ENCODE data around the gene HAPSTR1. TPM values are rescaled to one million over a fixed set of nuclear protein-coding genes. Genes with fewer than 3 reads are reported as not detected.

HAPSTR1 gene
- total RNA-seq, 1 experiment from 2014 or later = 24.4 TPM

- Histone ChIP-seq H3K9me2 (replicated peaks; ENCODE audit: low read length) (no peaks in the 10 kb centered on the region), H3K36me3 (ENCODE audit: low read depth, low read length) (no peaks in the 10 kb centered on the region), H3K79me2 (ENCODE audit: low read length) (no peaks in the 10 kb centered on the region), H2AFZ (ENCODE audit: low read length) (no peak overlapping the region), H3K27me3 (ENCODE audit: low read length) (no peaks in the 10 kb centered on the region), H3K9ac (ENCODE audit: low read length) (peak overlapping the region; percentile 37; the same call in 1 of the 2 replicates), H3K9me3 (ENCODE audit: low read length) (no peaks in the 10 kb centered on the region), H3K4me3 (ENCODE audit: low read length) (peak overlapping the region; percentile 19; the same call in 1 of the 2 replicates), H3K4me2 (ENCODE audit: low read length) (peak overlapping the region; percentile 66), H3F3A (ENCODE audit: low read length, unreplicated experiment) (peaks cover 4% of the 10 kb centered on the region), H4K20me1 (ENCODE audit: low read length) (no peaks in the 10 kb centered on the region), H3K27ac (ENCODE audit: low read length) (peak overlapping the region; percentile 84), H3K4me1 (ENCODE audit: insufficient read depth, low read length) (peaks cover 14% of the 10 kb centered on the region)
- peak; percentile 97 for DNase-seq
- intact Hi-C loops (cut with micrococcal nuclease) = loop anchor here (5.0 kb wide), 1 partner anchor 40 kb away; no protein-coding TSS in a partner anchor
- ChIA-PET CTCF (interaction anchor here (0.5 to 1.1 kb wide), 5 partner anchors 15 to 1690 kb away, joined by 3 to 11 read pairs (median 4); partner anchors contain the start of gene HAPSTR1), POLR2A (ENCODE audit: unreplicated experiment) (interaction anchor here (0.7 kb wide), 1 partner anchor 24 kb away, joined by 3 read pairs; no protein-coding TSS in a partner anchor)
- BruUV-seq (replicated peaks) = no TSS peak
- TF ChIP-seq EZH2phosphoT487 (IDR thresholded peaks at IDR 0.05; ENCODE audit: borderline replicate concordance, low read length) (no peak), EZH2 (IDR thresholded peaks at IDR 0.05; ENCODE audit: low read length, unreplicated experiment) (no peak)
- TF ChIP-seq, protein P1, sequence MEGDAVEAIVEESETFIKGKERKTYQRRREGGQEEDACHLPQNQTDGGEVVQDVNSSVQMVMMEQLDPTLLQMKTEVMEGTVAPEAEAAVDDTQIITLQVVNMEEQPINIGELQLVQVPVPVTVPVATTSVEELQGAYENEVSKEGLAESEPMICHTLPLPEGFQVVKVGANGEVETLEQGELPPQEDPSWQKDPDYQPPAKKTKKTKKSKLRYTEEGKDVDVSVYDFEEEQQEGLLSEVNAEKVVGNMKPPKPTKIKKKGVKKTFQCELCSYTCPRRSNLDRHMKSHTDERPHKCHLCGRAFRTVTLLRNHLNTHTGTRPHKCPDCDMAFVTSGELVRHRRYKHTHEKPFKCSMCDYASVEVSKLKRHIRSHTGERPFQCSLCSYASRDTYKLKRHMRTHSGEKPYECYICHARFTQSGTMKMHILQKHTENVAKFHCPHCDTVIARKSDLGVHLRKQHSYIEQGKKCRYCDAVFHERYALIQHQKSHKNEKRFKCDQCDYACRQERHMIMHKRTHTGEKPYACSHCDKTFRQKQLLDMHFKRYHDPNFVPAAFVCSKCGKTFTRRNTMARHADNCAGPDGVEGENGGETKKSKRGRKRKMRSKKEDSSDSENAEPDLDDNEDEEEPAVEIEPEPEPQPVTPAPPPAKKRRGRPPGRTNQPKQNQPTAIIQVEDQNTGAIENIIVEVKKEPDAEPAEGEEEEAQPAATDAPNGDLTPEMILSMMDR (conservative IDR thresholded peaks at IDR 0.05; ENCODE audit: low read depth, low read length) = no peak
- ATAC-seq = peak; percentile 98
Observed at GRCh38 chr16:9047689-9048301, 43.6 kb upstream of the HAPSTR1 start.

- Histone ChIP-seq H3K4me3 (ENCODE audit: low read length) (peak overlapping the region; percentile 19; the same call in 1 of the 2 replicates), H3K9me2 (replicated peaks; ENCODE audit: low read length) (no peaks in the 10 kb centered on the region), H2AFZ (ENCODE audit: low read length) (no peak overlapping the region), H4K20me1 (ENCODE audit: low read length) (no peaks in the 10 kb centered on the region), H3K79me2 (ENCODE audit: low read length) (no peaks in the 10 kb centered on the region), H3F3A (ENCODE audit: low read length, unreplicated experiment) (peaks cover 4% of the 10 kb centered on the region), H3K9ac (ENCODE audit: low read length) (peak overlapping the region; percentile 37; the same call in 1 of the 2 replicates), H3K4me2 (ENCODE audit: low read length) (peak overlapping the region; percentile 66), H3K36me3 (ENCODE audit: low read depth, low read length) (no peaks in the 10 kb centered on the region), H3K27me3 (ENCODE audit: low read length) (no peaks in the 10 kb centered on the region), H3K9me3 (ENCODE audit: low read length) (no peaks in the 10 kb centered on the region), H3K27ac (ENCODE audit: low read length) (peak overlapping the region; percentile 84), H3K4me1 (ENCODE audit: insufficient read depth, low read length) (peaks cover 14% of the 10 kb centered on the region)
- DNase-seq = peak; percentile 7
- BruUV-seq (replicated peaks) = no TSS peak
- intact Hi-C loops (cut with micrococcal nuclease) = loop anchor here (5.0 kb wide), 1 partner anchor 39 kb away; no protein-coding TSS in a partner anchor
- ChIA-PET CTCF (interaction anchor here (0.5 to 1.1 kb wide), 5 partner anchors 15 to 1689 kb away, joined by 3 to 11 read pairs (median 4); partner anchors contain the start of gene HAPSTR1), POLR2A (ENCODE audit: unreplicated experiment) (no interaction called here)
- no peak for TF ChIP-seq EZH2 (IDR thresholded peaks at IDR 0.05; ENCODE audit: low read length, unreplicated experiment)
- TF ChIP-seq, protein P1 (conservative IDR thresholded peaks at IDR 0.05; ENCODE audit: low read depth, low read length) = no peak
- TF ChIP-seq EZH2phosphoT487 (IDR thresholded peaks at IDR 0.05; ENCODE audit: borderline replicate concordance, low read length) = no peak
- ATAC-seq = peak; percentile 16
Observed at GRCh38 chr16:9048302-9048700, 43.1 kb upstream of the HAPSTR1 start.

DNA sequence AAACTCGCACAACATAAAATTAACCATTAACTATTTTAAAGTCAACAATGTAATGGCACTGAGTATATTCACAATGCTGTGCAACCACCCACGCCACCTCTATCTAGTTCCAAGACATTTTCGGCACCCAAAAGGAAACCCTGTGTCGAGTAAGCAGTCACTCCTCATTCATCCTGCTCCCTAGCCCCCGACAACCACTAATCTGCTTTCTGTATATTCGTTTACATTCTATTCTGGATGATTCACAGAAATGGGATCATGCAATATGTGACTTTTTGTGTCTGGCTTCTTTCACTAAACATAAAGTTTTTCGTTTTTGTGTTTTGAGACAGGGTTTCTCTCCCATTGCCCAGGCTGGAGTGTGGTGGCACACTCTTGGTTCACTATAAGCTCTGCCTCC is 42.2 kb upstream of the HAPSTR1 start:
- H3K9ac ChIP-seq (ENCODE audit: low read length) = no peak overlapping the region
- peak; percentile 39 for DNase-seq
- no peak for TF ChIP-seq EZH2 (IDR thresholded peaks at IDR 0.05; ENCODE audit: low read length, unreplicated experiment)
- no peak for TF ChIP-seq EZH2phosphoT487 (IDR thresholded peaks at IDR 0.05; ENCODE audit: borderline replicate concordance, low read length)
- TF ChIP-seq, protein P1 (conservative IDR thresholded peaks at IDR 0.05; ENCODE audit: low read depth, low read length) = no peak
- no peak overlapping the region for H2AFZ ChIP-seq (ENCODE audit: low read length)
- no peaks in the 10 kb centered on the region for H4K20me1 ChIP-seq (ENCODE audit: low read length)
- H3K36me3 ChIP-seq (ENCODE audit: low read depth, low read length) = no peaks in the 10 kb centered on the region
- no peaks in the 10 kb centered on the region for H3K79me2 ChIP-seq (ENCODE audit: low read length)
- no peaks in the 10 kb centered on the region for H3K27me3 ChIP-seq (ENCODE audit: low read length)
- intact Hi-C loops (cut with micrococcal nuclease) = loop anchor here (5.0 kb wide), 1 partner anchor 38 kb away; no protein-coding TSS in a partner anchor
- no peaks in the 10 kb centered on the region for H3K9me2 ChIP-seq (replicated peaks; ENCODE audit: low read length)
- no peak overlapping the region for H3K4me2 ChIP-seq (ENCODE audit: low read length)
- peaks cover 4% of the 10 kb centered on the region for H3F3A ChIP-seq (ENCODE audit: low read length, unreplicated experiment)
- H3K4me3 ChIP-seq (ENCODE audit: low read length) = no peak overlapping the region
- ATAC-seq = no peak
- no TSS peak for BruUV-seq (replicated peaks)
- CTCF ChIA-PET = interaction anchor here (0.5 kb wide), 1 partner anchor 42 kb away, joined by 4 read pairs; the partner anchor contains the start of gene HAPSTR1
- no peak overlapping the region for H3K27ac ChIP-seq (ENCODE audit: low read length)
- POLR2A ChIA-PET (ENCODE audit: unreplicated experiment) = no interaction called here
- peaks cover 14% of the 10 kb centered on the region for H3K4me1 ChIP-seq (ENCODE audit: insufficient read depth, low read length)
- no peaks in the 10 kb centered on the region for H3K9me3 ChIP-seq (ENCODE audit: low read length)

Measured in PC-3 (cell line).